Measurements from ENCODE around the gene GMPPA. TPM values are rescaled to one million over a fixed set of nuclear protein-coding genes. Genes with fewer than 3 reads are reported as not detected.

The GMPPA gene
- polyA plus RNA-seq, 2 of the 4 experiments (the other 2 are of a cell fraction) = 36.2 to 46.2 TPM

GRCh38 chr2:219462349-219462748, 36.3 kb upstream of the GMPPA start:
- no peak overlapping the region for H3K4me3 ChIP-seq
- H3K27ac ChIP-seq = no peak overlapping the region
- WGBS (ENCODE audit: missing lambda C conversion rate) = 84% methylated on average over 9 of the region's 9 CpGs
- no peaks in the 10 kb centered on the region for H3K9me3 ChIP-seq
- POLR2A ChIA-PET = no interaction called here
- no peak for TF ChIP-seq HOXA7 (CRISPR knock-in tag; IDR thresholded peaks at IDR 0.05)
- no peak for TF ChIP-seq ELK1 (IDR thresholded peaks at IDR 0.05; ENCODE audit: low read depth, low read length)
- TF ChIP-seq USF2 (IDR thresholded peaks at IDR 0.05) = no peak
- TF ChIP-seq TP53 (CRISPR knock-in tag; IDR thresholded peaks at IDR 0.05) = no peak
- TF ChIP-seq RFX5 (IDR thresholded peaks at IDR 0.05) = no peak
- TF ChIP-seq HOXB13 (CRISPR knock-in tag; IDR thresholded peaks at IDR 0.05; ENCODE audit: low read depth) = no peak
- TF ChIP-seq FOSL2 (IDR thresholded peaks at IDR 0.05) = no peak
- no peak for TF ChIP-seq FOSL2 (CRISPR knock-in tag; IDR thresholded peaks at IDR 0.05)
- no peak for TF ChIP-seq HOXB5 (CRISPR knock-in tag; IDR thresholded peaks at IDR 0.05)
- no peak for TF ChIP-seq NR3C1 (IDR thresholded peaks at IDR 0.05)
- no peak for TF ChIP-seq CHD2 (IDR thresholded peaks at IDR 0.05; ENCODE audit: low read length, partially characterized antibody)
- no peak for TF ChIP-seq BHLHE40 (IDR thresholded peaks at IDR 0.05; ENCODE audit: low read depth, low read length)
- TF ChIP-seq RCOR1 (IDR thresholded peaks at IDR 0.05; ENCODE audit: low read depth, low read length) = no peak
- TF ChIP-seq CBX8 (IDR thresholded peaks at IDR 0.05) = no peak
- 0 out of 3 replicates have a peak, but pooled peaks cover 2% of the 10 kb centered on the region for H3K4me1 ChIP-seq
- ATAC-seq (no peak), FAIRE-seq (no peak), DNase-seq (ENCODE audit: low read depth in 1 of 2, low spot score in 1 of 2) (no peak)
- H3K4me2 ChIP-seq = no peak overlapping the region
- CTCF ChIA-PET = interaction anchor here (1.3 to 89.4 kb wide), 2 partner anchors 9 to 44 kb away, joined by 4 to 3291 read pairs; partner anchors contain the start of genes ASIC4, CHPF, GMPPA and TMEM198

- ChIA-PET CTCF (interaction anchor here (1.3 to 89.4 kb wide), 2 partner anchors 42 to 61 kb away, joined by 4 to 3291 read pairs; partner anchors contain the start of genes ASIC4, CHPF, GMPPA and TMEM198), POLR2A (no interaction called here)
- WGBS (ENCODE audit: missing lambda C conversion rate) = 86% methylated on average over 18 of the region's 21 CpGs
- DNase-seq (ENCODE audit: low read depth in 1 of 2, low spot score in 1 of 2) (no peak), FAIRE-seq (no peak), ATAC-seq (peak in 1 of 2 experiments; percentile 22; a peak in 1 of 6 replicates)
- no peak overlapping the region for H3K27ac ChIP-seq
- peaks cover 10% of the 10 kb centered on the region for H3K4me1 ChIP-seq
- no peaks in the 10 kb centered on the region for H3K9me3 ChIP-seq
- no peak overlapping the region for H3K4me3 ChIP-seq
- H3K4me2 ChIP-seq = no peak overlapping the region
- TF ChIP-seq USF2 (IDR thresholded peaks at IDR 0.05) (no peak), ZFP36 (IDR thresholded peaks at IDR 0.05; ENCODE audit: borderline replicate concordance, partially characterized antibody) (peak; percentile 26)
Observed at GRCh38 chr2:219464286-219465032, 34.2 kb upstream of the GMPPA start.

GRCh38 chr2:219465659-219466561, 32.8 kb upstream of the GMPPA start:
- ATAC-seq (no peak), FAIRE-seq (no peak), DNase-seq (ENCODE audit: low read depth in 1 of 2, low spot score in 1 of 2) (no peak)
- Histone ChIP-seq H3K27ac (no peak overlapping the region), H3K9me3 (no peaks in the 10 kb centered on the region), H3K4me1 (peaks cover 14% of the 10 kb centered on the region), H3K4me2 (no peak overlapping the region), H3K4me3 (no peak overlapping the region)
- TF ChIP-seq PHF8 (IDR thresholded peaks at IDR 0.05; ENCODE audit: borderline replicate concordance, low read depth) (no peak), JUNB (IDR thresholded peaks at IDR 0.05) (no peak), HOXB13 (CRISPR knock-in tag; IDR thresholded peaks at IDR 0.05; ENCODE audit: low read depth) (no peak)
- ChIA-PET CTCF (interaction anchor here (89.4 kb wide), 1 partner anchor 40 kb away, joined by 3291 read pairs; the partner anchor contains the start of genes ASIC4, CHPF, GMPPA and TMEM198), POLR2A (no interaction called here)
- WGBS (ENCODE audit: missing lambda C conversion rate) = 90% methylated on average over 44 of the region's 47 CpGs

All from A549 (cell line).